DND-41 (cell line): ENCODE data around the gene SAMSN1.

Experiments used
- ATAC-seq: fragments of 200-7000 bp; cut with Tn5 transposase; 3 replicates; pipeline ENCODE4 v1.9.1; 2021; ENCODE audit warnings: low read depth; ENCODE audit not compliant: insufficient read depth
- DNase-seq: peaks from one replicate; pipeline ENCODE4 v3.0.0-alpha.2; 2020
- H2AFZ ChIP-seq: 2 replicates; pipeline ENCODE4 v1.6.0; 2012; ENCODE audit warnings: low read depth, low read length
- H3K27ac ChIP-seq: 2 replicates; pipeline ENCODE4 v1.5.1; 2012; ENCODE audit warnings: low read length, inconsistent platforms
- H3K27me3 ChIP-seq: fragments of 200-600 bp; sonication (generic); 2 replicates; pipeline ENCODE4 v1.6.0; 2012; ENCODE audit warnings: low read length, mild to moderate bottlenecking, inconsistent platforms; ENCODE audit not compliant: insufficient read depth, poor library complexity
- H3K36me3 ChIP-seq: 2 replicates; pipeline ENCODE4 v1.5.1; 2012; ENCODE audit warnings: low read length, inconsistent platforms; ENCODE audit not compliant: insufficient read depth
- H3K4me1 ChIP-seq: 2 replicates; pipeline ENCODE4 v1.5.1; 2012; ENCODE audit warnings: mild to moderate bottlenecking, low read length; ENCODE audit not compliant: insufficient read depth
- H3K4me2 ChIP-seq: 2 replicates; pipeline ENCODE4 v1.6.0; 2012; ENCODE audit warnings: mild to moderate bottlenecking, moderate library complexity, low read length, inconsistent platforms; ENCODE audit not compliant: insufficient read depth
- H3K4me3 ChIP-seq, 2 experiments: fragments of 200-600 bp in 1 of 2; shearing (Covaris generic) in 1 of 2; 2 replicates each; pipeline ENCODE4 v1.5.1; 2012 to 2016; ENCODE audit warnings: inconsistent platforms in 2 of 2, low read length in 2 of 2, mild to moderate bottlenecking in 2 of 2, low read depth in 1 of 2, moderate library complexity in 1 of 2
- H3K79me2 ChIP-seq: 2 replicates; pipeline ENCODE4 v1.6.0; 2012; ENCODE audit warnings: low read length, inconsistent platforms; ENCODE audit not compliant: insufficient read depth
- H3K9ac ChIP-seq: 2 replicates; pipeline ENCODE4 v1.6.0; 2012; ENCODE audit warnings: low read depth, mild to moderate bottlenecking, inconsistent platforms, low read length, moderate library complexity
- H3K9me3 ChIP-seq: 2 replicates; pipeline ENCODE4 v1.5.1; 2012; ENCODE audit warnings: low read length, moderate library complexity, mild to moderate bottlenecking, inconsistent platforms; ENCODE audit not compliant: insufficient read depth, severe bottlenecking
- H4K20me1 ChIP-seq: 2 replicates; pipeline ENCODE4 v1.6.0; 2012; ENCODE audit warnings: low read length; ENCODE audit not compliant: insufficient read depth
- CTCF ChIP-seq: IDR thresholded peaks from 2 replicates; pipeline ENCODE4 v1.5.1; 2012; ENCODE audit warnings: borderline replicate concordance, low read length, moderate library complexity, mild to moderate bottlenecking; ENCODE audit not compliant: poor library complexity, severe bottlenecking; ENCODE audit errors: extremely low read depth
- EZH2 ChIP-seq: IDR thresholded peaks from 3 replicates; pipeline ENCODE4 v1.6.1; 2012; ENCODE audit warnings: borderline replicate concordance, low read depth, mild to moderate bottlenecking, moderate library complexity, low read length, inconsistent platforms; ENCODE audit not compliant: severe bottlenecking

The SAMSN1 gene

GRCh38 chr21:14533499-14534428 is 12.4 kb downstream of the SAMSN1 start:
- H3K27ac ChIP-seq = peak overlapping the region; percentile 5; the same call in 1 of the 2 replicates

DNA sequence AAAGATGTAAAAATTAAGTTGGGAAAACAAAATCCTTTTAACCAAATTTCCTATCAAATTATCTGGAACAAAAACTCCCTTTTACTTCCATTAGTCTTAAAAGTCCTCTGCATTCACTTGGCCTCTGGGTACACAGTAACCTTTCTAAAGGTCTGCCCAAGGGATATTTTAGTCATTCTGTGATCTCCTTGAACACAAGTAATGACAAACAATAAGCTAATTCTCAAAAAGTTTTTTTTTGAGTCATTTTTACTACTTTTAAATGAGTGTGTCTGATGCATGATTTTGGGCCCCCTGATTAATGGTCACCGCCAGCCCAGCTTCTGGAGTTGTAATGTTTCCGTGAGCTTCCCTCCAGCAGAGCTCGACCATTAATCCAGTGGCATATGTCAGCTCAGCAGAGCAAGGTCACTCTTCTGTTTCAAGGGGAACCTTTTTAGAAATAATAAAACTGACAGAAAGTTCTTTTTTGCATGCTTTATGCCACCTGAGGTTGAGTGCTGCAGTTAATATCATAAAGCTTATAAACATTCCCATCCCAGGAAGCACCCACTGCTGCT is 14.3 kb downstream of the SAMSN1 start:
- Histone ChIP-seq H3K9me3 (no peaks in the 10 kb centered on the region), H3K36me3 (peaks cover 8% of the 10 kb centered on the region; the same call in 1 of the 2 replicates), H3K27ac (peak overlapping the region; percentile 41), H2AFZ (no peak overlapping the region), H3K9ac (no peak overlapping the region), H4K20me1 (peaks cover 3% of the 10 kb centered on the region; the same call in 1 of the 2 replicates), H3K4me2 (no peak overlapping the region), H3K27me3 (no peaks in the 10 kb centered on the region), H3K4me1 (peaks cover 79% of the 10 kb centered on the region), H3K79me2 (peaks cover 99% of the 10 kb centered on the region), H3K4me3 (no peak overlapping the region)
- ATAC-seq = no peak
- DNase-seq = no peak
- TF ChIP-seq CTCF = no peak
- no peak for TF ChIP-seq EZH2

More at GRCh38 chr21:14533499-14534428, 12.4 kb downstream of the SAMSN1 start:
- Histone ChIP-seq H3K36me3 (peaks cover 8% of the 10 kb centered on the region; the same call in 1 of the 2 replicates), H2AFZ (no peak overlapping the region), H4K20me1 (peaks cover 3% of the 10 kb centered on the region; the same call in 1 of the 2 replicates), H3K4me1 (peaks cover 72% of the 10 kb centered on the region), H3K4me3 (no peak overlapping the region), H3K9me3 (no peaks in the 10 kb centered on the region), H3K79me2 (peaks cover 99% of the 10 kb centered on the region), H3K4me2 (no peak overlapping the region), H3K9ac (no peak overlapping the region), H3K27me3 (no peaks in the 10 kb centered on the region)
- no peak for TF ChIP-seq EZH2
- TF ChIP-seq CTCF = no peak
- DNase-seq = no peak
- ATAC-seq = peak; percentile 41; the same call in 2 of the 3 replicates

DNA sequence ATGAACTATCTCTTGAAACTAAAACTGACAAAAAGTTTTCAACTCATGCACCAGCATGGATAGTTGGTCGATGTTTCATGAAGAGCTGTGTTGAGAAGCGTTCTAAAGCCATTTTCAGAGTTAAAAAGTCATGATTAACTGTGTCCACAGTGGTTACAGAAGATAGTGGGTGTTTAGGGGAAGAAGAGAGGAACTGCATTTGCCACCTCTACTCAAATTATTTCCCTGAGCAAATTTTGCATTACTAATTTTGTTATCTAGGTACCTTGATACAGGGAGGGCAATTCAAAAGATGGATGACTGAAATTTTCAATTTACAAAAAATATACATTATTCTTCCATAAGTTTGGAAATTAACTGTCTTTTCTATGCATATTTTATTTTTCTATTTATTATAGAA is 15.5 kb downstream of the SAMSN1 start:
- Histone ChIP-seq H3K27me3 (no peaks in the 10 kb centered on the region), H3K4me2 (no peak overlapping the region), H3K9ac (no peak overlapping the region), H3K4me3 (no peak overlapping the region), H3K36me3 (peaks cover 8% of the 10 kb centered on the region; the same call in 1 of the 2 replicates), H3K27ac (no peak overlapping the region), H3K4me1 (peaks cover 79% of the 10 kb centered on the region), H3K9me3 (no peaks in the 10 kb centered on the region), H3K79me2 (peaks cover 99% of the 10 kb centered on the region), H2AFZ (no peak overlapping the region), H4K20me1 (peaks cover 3% of the 10 kb centered on the region; the same call in 1 of the 2 replicates)
- DNase-seq (no peak), ATAC-seq (no peak)
- TF ChIP-seq EZH2 = no peak
- TF ChIP-seq CTCF = no peak
